Breast epithelium (tissue), 3 donors: ENCODE measurements around the gene CELA3B.

Source experiments
- POLR2A ChIP-seq: fragments of 450-650 bp; IDR thresholded peaks from one replicate; pipeline ENCODE4 v1.6.1; 2016; ENCODE audit warnings: antibody characterized with exemption, mild to moderate bottlenecking, moderate library complexity
- POLR2AphosphoS5 ChIP-seq, 3 donors: sonication (generic); formaldehyde crosslinking; IDR thresholded peaks; one replicate each; pipeline ENCODE4 v1.6.1; 2017; ENCODE audit warnings: antibody characterized with exemption in 3 of 3

DNA sequence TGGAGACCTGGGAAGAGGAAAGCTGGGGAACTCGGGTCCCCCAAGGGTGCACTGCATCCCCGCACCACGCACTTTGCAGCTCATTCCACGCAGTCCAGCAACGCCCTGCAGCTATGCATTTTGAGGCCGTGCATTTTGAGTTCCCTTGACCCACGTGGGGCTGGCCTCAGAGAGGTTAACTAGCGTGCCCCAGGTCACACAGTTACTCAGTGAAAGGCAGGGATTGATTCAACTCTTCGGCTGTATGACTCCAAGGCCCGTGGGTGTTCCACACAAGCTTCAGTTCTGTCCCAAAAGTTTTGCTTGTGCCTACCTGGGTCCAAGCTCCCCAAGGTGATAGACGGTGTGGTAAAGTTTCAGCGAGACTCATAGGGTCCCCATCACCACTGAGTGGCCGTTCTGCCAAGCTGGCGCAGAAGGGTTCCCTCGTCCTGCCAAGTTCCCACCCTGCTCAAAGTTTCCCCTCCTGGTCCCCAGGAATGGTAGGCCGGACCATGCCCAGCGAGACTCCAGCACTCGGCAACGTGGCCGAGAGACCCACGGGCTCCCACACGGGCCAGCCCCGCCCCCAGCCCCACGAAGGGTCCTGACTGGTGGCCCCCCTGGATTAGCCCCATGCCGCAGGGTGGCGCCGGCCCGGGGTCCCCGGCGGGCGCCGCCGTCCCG, 40.3 kb upstream of the CELA3B start:
- TF ChIP-seq POLR2A (no peak), POLR2AphosphoS5 (IDR thresholded peaks at IDR 0.05) (no peak)
